ENCODE measurements around the gene UGT2B10. TPM values are rescaled to one million over a fixed set of nuclear protein-coding genes. Genes with fewer than 3 reads are reported as not detected.

The UGT2B10 gene
- total and polyA plus RNA-seq, 4 donors = not detected

DNA sequence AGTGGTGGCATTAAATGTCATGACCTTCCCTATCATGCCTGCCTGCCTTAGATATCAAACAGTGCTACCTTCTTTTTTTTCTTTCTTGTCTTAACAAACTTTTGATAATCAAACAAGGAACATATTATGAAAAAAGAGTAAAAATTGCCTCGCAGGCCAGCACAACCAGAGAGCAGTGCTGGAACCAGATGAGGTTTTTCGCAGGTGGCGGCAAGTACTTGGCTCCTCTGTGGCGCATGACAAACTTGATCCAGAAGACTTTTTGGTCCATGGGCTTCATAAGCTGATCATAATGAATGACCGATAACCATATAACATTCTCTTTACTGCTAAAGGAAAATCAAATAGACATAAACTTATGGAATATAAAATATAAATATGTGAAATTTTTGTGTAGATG is 61.8 kb downstream of the UGT2B10 start:
- no peak for TF ChIP-seq CTCF (IDR thresholded peaks at IDR 0.05; ENCODE audit: control extremely low read depth, extremely low read depth)
- DNase-seq (no peak), ATAC-seq (ENCODE audit: insufficient read depth, low FRiP score) (no peak)
- no peak overlapping the region for H3K4me3 ChIP-seq
- no peak overlapping the region for H3K27ac ChIP-seq (ENCODE audit: low read depth in 1 of 2, low read length in 1 of 2)
- no peaks in the 10 kb centered on the region for H3K4me1 ChIP-seq (ENCODE audit: control insufficient read depth in 5 of 5, insufficient read depth in 5 of 5, low read length in 5 of 5)
- 95 to 96% methylated on average over 5 of the region's 5 CpGs for WGBS, 2 donors
- no peaks in the 10 kb centered on the region for H3K36me3 ChIP-seq (ENCODE audit: control insufficient read depth in 4 of 4, insufficient read depth in 4 of 4, low read length in 4 of 4)
- no peaks in the 10 kb centered on the region for H3K27me3 ChIP-seq (ENCODE audit: control insufficient read depth in 3 of 3, insufficient read depth in 3 of 3, low read length in 2 of 3)
- peaks cover 0 to 3% (median 0%) of the 10 kb centered on the region in 4 donors for H3K9me3 ChIP-seq (ENCODE audit: control insufficient read depth in 4 of 4, insufficient read depth in 3 of 4, low read length in 3 of 4)
- H3K9ac ChIP-seq (ENCODE audit: insufficient read depth in 1 of 2, low read length in 2 of 2) = no peak overlapping the region

- ATAC-seq (ENCODE audit: insufficient read depth, low FRiP score) = no peak
- no peak for TF ChIP-seq CTCF (IDR thresholded peaks at IDR 0.05; ENCODE audit: control extremely low read depth, extremely low read depth)
- 85 to 95% methylated on average over 2 of the region's 2 CpGs for WGBS, 2 donors
Measured at GRCh38 chr4:68878048-68878447, 62.3 kb downstream of the UGT2B10 start.

More at GRCh38 chr4:68878048-68878447, 62.3 kb downstream of the UGT2B10 start:
- Histone ChIP-seq H3K9me3 (ENCODE audit: control insufficient read depth in 4 of 4, insufficient read depth in 3 of 4, low read length in 3 of 4) (peaks cover 0 to 3% (median 0%) of the 10 kb centered on the region in 4 donors), H3K27me3 (ENCODE audit: control insufficient read depth in 3 of 3, insufficient read depth in 3 of 3, low read length in 2 of 3) (no peaks in the 10 kb centered on the region), H3K4me1 (ENCODE audit: control insufficient read depth in 5 of 5, insufficient read depth in 5 of 5, low read length in 5 of 5) (no peaks in the 10 kb centered on the region), H3K27ac (ENCODE audit: low read depth in 1 of 2, low read length in 1 of 2) (no peak overlapping the region), H3K4me3 (no peak overlapping the region), H3K9ac (ENCODE audit: insufficient read depth in 1 of 2, low read length in 2 of 2) (no peak overlapping the region), H3K36me3 (ENCODE audit: control insufficient read depth in 4 of 4, insufficient read depth in 4 of 4, low read length in 4 of 4) (no peaks in the 10 kb centered on the region)
- DNase-seq = no peak

Small RNA genes within 50 kb of the gene (small RNA-seq; reads per million reads assigned to genes)
- gene AC021146.4 (ENCODE audit: low replicate concordance) = not detected
- gene AC021146.9 (ENCODE audit: low replicate concordance) = not detected

Other genes with a start within 250 kb of the UGT2B10 start
- gene UGT2B17, start 239.7 kb upstream of the UGT2B10 start, total RNA-seq = under 1 TPM in 1 of 2 donors, not detected in 1; 0.46 TPM
- gene UGT2B17, start 239.7 kb upstream of the UGT2B10 start, polyA plus RNA-seq = under 1 TPM; 0.08 to 0.33 TPM
- gene UGT2B15, start 145.3 kb upstream of the UGT2B10 start, total RNA-seq = under 1 TPM in 1 of 2 donors, not detected in 1; 0.15 TPM
- gene UGT2B15, start 145.3 kb upstream of the UGT2B10 start, polyA plus RNA-seq = under 1 TPM in 1 of 2 donors, not detected in 1; 0.06 TPM
- gene UGT2A3, start 135.8 kb downstream of the UGT2B10 start, total RNA-seq = under 1 TPM in 1 of 2 donors, not detected in 1; 0.18 TPM
- gene UGT2A3, start 135.8 kb downstream of the UGT2B10 start, polyA plus RNA-seq = not detected

All from lung (tissue), 13 donors.